Purkinje cell (primary cell): ENCODE results near the gene IRF3. TPM values are rescaled to one million over a fixed set of nuclear protein-coding genes. Genes with fewer than 3 reads are reported as not detected.

ENCODE experiments used
- polyA plus RNA-seq: library from polyadenylated mRNA; unstranded; fragments of >200 nt; fragmentation: Nextera tagmentation; gene quantifications from 2 replicates; pipeline ENCODE4 v1.2.1, GENCODE V29; 2014

IRF3 gene, protein sequence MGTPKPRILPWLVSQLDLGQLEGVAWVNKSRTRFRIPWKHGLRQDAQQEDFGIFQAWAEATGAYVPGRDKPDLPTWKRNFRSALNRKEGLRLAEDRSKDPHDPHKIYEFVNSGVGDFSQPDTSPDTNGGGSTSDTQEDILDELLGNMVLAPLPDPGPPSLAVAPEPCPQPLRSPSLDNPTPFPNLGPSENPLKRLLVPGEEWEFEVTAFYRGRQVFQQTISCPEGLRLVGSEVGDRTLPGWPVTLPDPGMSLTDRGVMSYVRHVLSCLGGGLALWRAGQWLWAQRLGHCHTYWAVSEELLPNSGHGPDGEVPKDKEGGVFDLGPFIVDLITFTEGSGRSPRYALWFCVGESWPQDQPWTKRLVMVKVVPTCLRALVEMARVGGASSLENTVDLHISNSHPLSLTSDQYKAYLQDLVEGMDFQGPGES
- polyA plus RNA-seq, result 11.7 and 16.8 TPM in 2 replicates

DNA sequence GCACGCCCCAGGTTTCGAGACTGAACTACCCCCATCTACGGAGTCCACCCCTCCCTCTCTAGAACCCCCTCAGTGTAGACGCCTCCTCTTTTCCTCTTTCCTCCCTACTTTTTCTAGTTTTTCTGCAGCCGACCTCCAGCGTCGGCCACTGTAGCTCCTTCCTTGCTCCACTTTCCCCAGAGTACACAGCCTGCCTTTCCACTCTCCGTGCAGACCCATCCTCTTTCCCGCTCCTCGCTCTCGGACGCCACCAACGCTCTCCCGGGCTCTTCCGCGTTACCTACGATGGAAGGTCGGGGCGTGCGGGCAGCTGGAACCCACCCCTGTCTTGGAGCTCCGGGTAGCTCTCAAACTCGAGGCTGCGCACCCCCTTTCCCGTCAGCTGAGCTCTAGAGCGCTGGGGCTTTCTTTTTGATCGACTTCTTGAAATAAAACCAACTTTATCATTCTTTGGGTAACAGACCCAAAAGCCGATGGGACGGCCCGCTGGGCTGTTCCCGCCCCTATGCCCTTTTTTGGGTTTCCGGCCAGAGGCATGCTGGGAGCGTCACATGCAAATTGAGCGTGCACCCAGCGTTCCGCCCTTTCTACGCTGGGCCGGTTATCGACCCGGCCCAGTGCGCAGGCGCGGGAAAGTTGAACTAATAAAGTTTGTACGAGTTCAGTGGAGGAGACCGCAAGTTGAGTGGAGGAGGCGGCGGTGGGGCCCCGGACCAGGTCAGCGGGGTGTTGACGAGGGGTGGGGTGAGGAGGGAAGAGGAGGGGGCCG, at the start of gene IRF3, which contains the start of gene BCL2L12:
TSS of gene IRF3 (minus strand) at position 507 of the 769 bp plus-strand sequence. CDS start 1,019 bp downstream, outside the sequence.
TSS of gene BCL2L12 (plus strand) at position 583 of the 769 bp plus-strand sequence. CDS start 760 bp downstream, outside the sequence.

DNA sequence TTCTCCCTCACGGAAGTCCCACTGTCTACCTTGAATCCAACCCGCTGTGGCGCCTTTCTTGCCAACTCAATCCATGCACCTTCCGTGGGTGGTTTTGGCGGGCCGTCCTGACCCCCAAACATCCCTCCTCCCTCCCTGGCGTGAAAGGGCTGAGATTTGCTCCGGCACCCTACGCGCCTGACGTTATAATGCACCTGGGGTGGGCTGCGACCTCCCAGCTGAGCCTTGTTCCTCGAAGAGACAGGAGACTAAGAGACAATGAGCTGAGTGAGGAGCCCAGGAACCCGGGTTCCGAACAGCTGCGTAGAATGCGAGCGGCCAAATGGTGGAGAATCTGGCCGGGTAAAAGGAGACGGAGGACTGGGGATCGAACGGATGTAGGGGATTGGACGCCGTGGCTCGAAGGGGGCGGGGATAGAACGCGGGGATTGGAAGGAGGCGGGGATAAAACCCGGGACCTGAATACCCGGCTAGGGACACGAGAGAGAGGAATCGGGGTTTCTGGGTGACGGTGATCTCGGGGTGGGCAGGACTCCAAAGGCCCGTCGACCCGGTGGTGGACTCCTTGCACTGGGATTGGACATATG, 25.1 kb upstream of the IRF3 start, which contains the start of gene CPT1C:
TSS of gene CPT1C (plus strand) at position 461 of the 587 bp plus-strand sequence. CDS start 1,137 bp downstream, outside the sequence.

DNA sequence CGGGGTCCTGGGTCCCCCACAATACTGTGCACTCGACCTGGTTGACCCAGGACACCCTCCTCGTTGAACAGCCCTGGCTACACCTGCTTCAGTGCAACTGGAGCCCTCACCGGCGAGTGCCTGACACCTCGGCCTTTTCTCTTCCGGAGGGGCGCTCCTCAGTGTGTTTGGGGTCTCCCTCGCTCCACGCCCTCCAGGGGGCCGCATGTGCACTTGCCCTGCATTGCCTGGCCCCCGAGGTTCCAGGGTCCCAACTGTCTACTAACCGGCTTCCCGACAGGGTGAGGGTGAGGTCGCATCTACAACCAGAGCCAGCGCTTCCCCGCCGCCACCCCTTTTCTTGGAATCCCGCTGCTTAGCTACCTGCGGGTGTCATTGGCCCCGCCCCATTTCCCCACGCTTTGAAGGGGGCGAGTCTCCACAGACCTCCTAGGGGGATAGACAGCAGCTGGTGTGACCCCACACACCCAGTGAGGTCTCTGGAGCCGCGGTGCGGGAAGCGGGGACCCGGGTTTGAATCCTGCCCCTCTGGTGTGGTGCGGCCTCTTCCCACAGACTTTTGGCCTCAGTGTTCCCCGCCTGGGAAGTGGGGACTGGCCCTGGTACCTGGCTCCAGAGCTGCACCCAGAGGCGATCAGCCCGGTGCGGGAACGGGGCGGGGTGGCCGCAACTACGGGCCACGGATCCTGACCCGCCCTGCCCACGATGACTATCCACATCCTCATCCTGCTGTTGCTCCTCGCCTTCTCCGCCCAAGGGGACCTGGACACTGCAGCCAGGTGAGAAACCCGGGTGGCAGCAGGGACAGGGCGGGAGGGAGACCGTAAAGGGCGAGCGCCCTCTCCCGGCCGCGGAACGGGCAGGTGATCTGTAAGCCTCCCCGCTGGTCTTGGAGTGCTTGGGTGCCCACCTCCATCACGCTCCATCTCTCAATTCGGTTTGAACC, 23.7 kb upstream of the IRF3 start, which contains the start of gene ADM5:
TSS of gene ADM5 (plus strand) at position 462 of the 946 bp plus-strand sequence. CDS start at position 706, 244 bp downstream.

DNA sequence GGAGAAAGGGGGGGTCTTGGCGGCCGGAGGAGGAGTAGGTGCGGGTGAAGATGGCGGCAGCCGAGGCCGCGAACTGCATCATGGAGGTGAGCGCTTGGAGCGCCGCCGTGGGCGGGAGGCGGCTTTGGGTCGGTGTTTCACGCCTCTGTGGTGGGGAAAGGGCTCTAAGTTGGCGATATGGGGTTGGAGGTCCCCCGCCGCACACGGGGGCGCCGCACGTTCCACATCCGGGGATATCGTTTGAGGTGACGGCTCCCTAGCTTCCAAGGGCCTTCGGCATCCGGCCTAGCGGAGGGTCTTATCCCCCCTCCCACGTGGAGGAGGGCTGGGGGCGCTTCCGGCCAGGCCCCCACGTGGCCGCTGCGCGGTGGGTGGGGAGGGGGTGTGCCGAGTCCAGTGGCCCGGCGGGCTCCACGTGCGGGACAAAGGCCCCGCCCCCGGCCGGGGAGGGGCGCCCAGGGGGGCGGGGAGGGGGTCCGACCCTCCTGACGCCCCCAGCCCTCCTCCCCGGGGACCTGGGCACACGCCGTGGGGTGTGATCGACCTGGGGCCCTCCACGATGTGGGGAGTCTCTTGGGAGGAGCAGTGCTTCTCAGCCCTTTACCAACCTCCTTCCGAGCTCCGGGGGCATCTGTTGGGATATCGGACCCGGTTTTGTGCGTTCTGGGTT, 11.7 kb upstream of the IRF3 start, which contains the start of gene PRMT1:
TSS of gene PRMT1 (plus strand) at position 41 of the 670 bp plus-strand sequence. CDS start at position 51, 10 bp downstream.

DNA sequence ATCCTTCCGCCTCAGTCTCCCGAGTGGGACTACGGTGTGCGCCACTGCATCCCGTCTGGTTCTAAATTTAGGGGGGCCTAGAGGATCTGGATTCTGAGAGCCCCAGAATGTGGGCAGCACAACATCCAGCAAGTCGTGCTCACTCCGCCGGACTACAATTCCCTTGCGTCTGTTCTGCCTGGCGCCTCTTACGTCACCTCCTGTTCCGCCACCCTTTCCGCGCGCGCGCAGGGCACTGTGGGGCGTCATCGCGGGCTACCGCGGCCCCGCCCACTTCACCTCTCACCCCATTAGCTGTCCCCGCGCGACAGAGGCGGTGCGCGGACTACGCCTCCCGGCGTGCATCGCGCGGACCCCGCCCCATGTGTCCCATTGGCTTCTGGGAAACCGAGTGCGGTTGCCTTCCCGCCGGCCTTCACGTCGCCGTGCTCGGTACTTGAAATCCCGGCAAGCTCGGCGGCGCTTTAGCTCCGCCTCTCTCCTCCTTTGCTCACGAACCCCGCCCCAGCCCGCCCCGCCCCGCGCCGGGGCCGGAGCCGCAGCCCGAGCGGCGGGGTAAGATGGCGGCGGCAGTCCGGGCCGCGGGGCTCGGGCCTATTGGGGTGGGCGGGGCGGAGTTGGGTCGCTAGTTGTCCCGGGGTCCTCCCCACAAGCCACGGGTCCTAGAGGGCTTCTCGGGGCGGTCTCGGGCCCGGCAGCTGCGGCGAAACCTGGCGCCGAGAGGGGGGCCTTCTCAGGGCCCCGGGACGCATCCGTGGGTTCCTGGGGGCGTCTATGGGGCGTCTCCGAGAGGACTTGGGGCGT, 23.8 kb downstream of the IRF3 start, which contains the start of gene SCAF1:
TSS of gene SCAF1 (plus strand) at position 522 of the 804 bp plus-strand sequence. CDS start 2,818 bp downstream, outside the sequence.

DNA sequence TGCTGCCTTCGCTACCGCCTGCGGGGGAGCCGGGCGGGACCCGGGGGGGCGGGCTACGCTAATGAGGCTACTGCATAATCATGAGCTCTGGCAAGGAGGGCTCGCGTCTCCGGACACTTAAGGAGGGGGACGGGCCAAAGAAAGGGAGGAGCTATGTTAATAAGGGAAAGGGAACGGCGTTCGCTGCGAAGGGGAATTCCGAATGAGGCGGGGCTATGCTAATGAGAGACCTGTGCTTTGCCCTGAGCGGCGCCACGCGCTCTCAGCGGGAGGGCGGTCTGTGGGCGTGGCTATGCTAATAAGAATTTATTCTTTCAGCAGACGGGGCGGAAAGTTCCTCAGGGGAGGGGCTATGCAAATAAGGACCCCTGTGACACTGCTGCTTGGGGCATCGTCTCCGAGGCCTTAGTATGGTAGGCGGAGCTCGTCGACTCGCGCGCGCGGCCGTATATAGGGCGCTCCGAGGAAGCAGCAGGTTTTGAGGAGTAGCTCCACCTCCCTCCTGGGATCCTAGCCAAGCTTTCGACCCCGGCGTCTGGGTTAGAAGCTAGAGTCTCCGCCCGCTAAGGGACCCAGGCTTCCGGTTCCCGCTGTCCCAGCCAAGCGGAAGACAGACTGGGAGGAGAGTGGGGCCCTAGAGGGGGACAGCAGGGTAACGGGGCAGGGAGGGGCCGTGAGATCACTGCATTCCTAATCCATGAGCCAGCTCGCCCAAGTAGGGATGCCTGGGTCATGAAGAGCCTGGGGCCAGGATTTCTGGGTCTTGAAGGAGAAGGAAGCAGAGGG, 25.4 kb downstream of the IRF3 start, which contains the start of gene RRAS:
TSS of gene RRAS (minus strand) at position 31 of the 786 bp plus-strand sequence. CDS start 45 bp downstream, outside the sequence.

Other genes with a start within 250 kb of the IRF3 start
- not detected in 2 replicates for gene PTH2, start 242.4 kb downstream of the IRF3 start, polyA plus RNA-seq
- gene GFY, start 240.5 kb downstream of the IRF3 start, polyA plus RNA-seq, result 0.67 TPM in 1 of 2 replicates, not detected in the other
- gene SLC17A7, start 224.3 kb downstream of the IRF3 start, polyA plus RNA-seq, result 3.2 and 81.0 TPM in 2 replicates
- 6.2 and 14.4 TPM in 2 replicates for gene PIH1D1, start 214.0 kb downstream of the IRF3 start, polyA plus RNA-seq
- 2.2 and 2.8 TPM in 2 replicates for gene ALDH16A1, start 212.6 kb downstream of the IRF3 start, polyA plus RNA-seq
- gene FLT3LG, start 191.6 kb downstream of the IRF3 start, polyA plus RNA-seq, result 1.0 TPM in 1 of 2 replicates, not detected in the other
- 290 and 308 TPM in 2 replicates for gene RPL13A, start 178.2 kb downstream of the IRF3 start, polyA plus RNA-seq
- 911 and 988 TPM in 2 replicates for gene RPS11, start 169.4 kb downstream of the IRF3 start, polyA plus RNA-seq
- 1.3 and 1.9 TPM in 2 replicates for gene FCGRT, start 153.2 kb downstream of the IRF3 start, polyA plus RNA-seq
- gene RCN3, start 137.9 kb downstream of the IRF3 start, polyA plus RNA-seq, result not detected in 2 replicates
- 15.2 and 19.1 TPM in 2 replicates for gene NOSIP, start 85.3 kb downstream of the IRF3 start, polyA plus RNA-seq
- gene PRRG2, start 84.5 kb downstream of the IRF3 start, polyA plus RNA-seq, result 0.17 TPM in 1 of 2 replicates, not detected in the other
- 0.06 and 0.07 TPM in 2 replicates for gene PRR12, start 74.7 kb downstream of the IRF3 start, polyA plus RNA-seq
- gene RRAS, start 25.7 kb downstream of the IRF3 start, polyA plus RNA-seq, result 2.0 and 3.0 TPM in 2 replicates
- 4.7 and 5.1 TPM in 2 replicates for gene SCAF1, start 23.6 kb downstream of the IRF3 start, polyA plus RNA-seq
- not detected in 2 replicates for gene BCL2L12, start 76 bp upstream of the IRF3 start, polyA plus RNA-seq
- gene PRMT1, start 11.4 kb upstream of the IRF3 start, polyA plus RNA-seq, result 11.1 and 12.9 TPM in 2 replicates
- gene ADM5, start 23.7 kb upstream of the IRF3 start, polyA plus RNA-seq, result 0.71 and 1.7 TPM in 2 replicates
- gene CPT1C, start 25.3 kb upstream of the IRF3 start, polyA plus RNA-seq, result 90.8 and 125 TPM in 2 replicates
- not detected in 2 replicates for gene TSKS, start 97.4 kb upstream of the IRF3 start, polyA plus RNA-seq
- 8.3 and 8.6 TPM in 2 replicates for gene AP2A1, start 101.1 kb upstream of the IRF3 start, polyA plus RNA-seq
- 4.5 and 6.8 TPM in 2 replicates for gene FUZ, start 147.4 kb upstream of the IRF3 start, polyA plus RNA-seq
- gene MED25, start 152.4 kb upstream of the IRF3 start, polyA plus RNA-seq, result 9.5 and 19.7 TPM in 2 replicates
- gene PTOV1, start 185.3 kb upstream of the IRF3 start, polyA plus RNA-seq, result 47.9 and 48.8 TPM in 2 replicates
- 5.1 and 13.1 TPM in 2 replicates for gene PNKP, start 201.7 kb upstream of the IRF3 start, polyA plus RNA-seq
- gene AKT1S1, start 211.5 kb upstream of the IRF3 start, polyA plus RNA-seq, result 1.1 and 1.7 TPM in 2 replicates
- gene TBC1D17, start 211.8 kb upstream of the IRF3 start, polyA plus RNA-seq, result 1.2 and 1.4 TPM in 2 replicates
- not detected in 2 replicates for gene IL4I1, start 231.0 kb upstream of the IRF3 start, polyA plus RNA-seq